GM12891 (cell line): ENCODE data around the gene CREB3L1.

Experiments
- DNase-seq: peaks from one replicate; pipeline ENCODE4 v3.0.0; 2011; ENCODE audit warnings: low spot score; ENCODE audit not compliant: insufficient read length
- FAIRE-seq: peaks from 2 replicates; lab custom pipeline; 2011; peaks lifted over from hg19 to GRCh38; lab: Jason Lieb, UNC
- PAX5 ChIP-seq: IDR thresholded peaks from 2 replicates; pipeline ENCODE4 v1.6.1; 2011; ENCODE audit warnings: low read length, moderate library complexity, mild to moderate bottlenecking; ENCODE audit not compliant: insufficient read depth, severe bottlenecking
- POLR2A ChIP-seq: IDR thresholded peaks from 2 replicates; pipeline ENCODE4 v1.6.1; 2011; ENCODE audit warnings: low read depth, low read length, control low read depth
- POLR2AphosphoS5 ChIP-seq: IDR thresholded peaks from 2 replicates; pipeline ENCODE4 v1.6.1; 2011; ENCODE audit warnings: low read depth, low read length, control low read depth
- POU2F2 ChIP-seq: IDR thresholded peaks from 2 replicates; pipeline ENCODE4 v1.6.1; 2011; ENCODE audit warnings: low read depth, mild to moderate bottlenecking, control low read depth, low read length, moderate library complexity
- SPI1 ChIP-seq: IDR thresholded peaks from 2 replicates; pipeline ENCODE4 v1.6.1; 2011; ENCODE audit warnings: low read depth, low read length, control low read depth
- TAF1 ChIP-seq: IDR thresholded peaks from 2 replicates; pipeline ENCODE4 v1.6.1; 2011; ENCODE audit warnings: low read depth, low read length, control low read depth

CREB3L1 gene

GRCh38 chr11:46304605-46305179 lies 27.2 kb downstream of the CREB3L1 start:
- no peak for TF ChIP-seq POLR2A
- no peak for TF ChIP-seq TAF1
- TF ChIP-seq POLR2AphosphoS5: no peak
- TF ChIP-seq SPI1: no peak
- no peak for TF ChIP-seq PAX5
- TF ChIP-seq POU2F2: no peak
- DNase-seq (no peak), FAIRE-seq (no peak)

GRCh38 chr11:46305295-46305694 lies 27.8 kb downstream of the CREB3L1 start:
- FAIRE-seq: no peak
- no peak for TF ChIP-seq PAX5
- no peak for TF ChIP-seq POLR2A
- no peak for TF ChIP-seq POLR2AphosphoS5
- TF ChIP-seq TAF1: no peak
- TF ChIP-seq SPI1: no peak
- no peak for TF ChIP-seq POU2F2
- DNase-seq: no peak

GRCh38 chr11:46306296-46306853 lies 28.9 kb downstream of the CREB3L1 start:
- no peak for FAIRE-seq
- TF ChIP-seq PAX5 (no peak), POLR2A (no peak), TAF1 (no peak), SPI1 (no peak), POU2F2 (no peak), POLR2AphosphoS5 (no peak)
- DNase-seq: no peak

DNA sequence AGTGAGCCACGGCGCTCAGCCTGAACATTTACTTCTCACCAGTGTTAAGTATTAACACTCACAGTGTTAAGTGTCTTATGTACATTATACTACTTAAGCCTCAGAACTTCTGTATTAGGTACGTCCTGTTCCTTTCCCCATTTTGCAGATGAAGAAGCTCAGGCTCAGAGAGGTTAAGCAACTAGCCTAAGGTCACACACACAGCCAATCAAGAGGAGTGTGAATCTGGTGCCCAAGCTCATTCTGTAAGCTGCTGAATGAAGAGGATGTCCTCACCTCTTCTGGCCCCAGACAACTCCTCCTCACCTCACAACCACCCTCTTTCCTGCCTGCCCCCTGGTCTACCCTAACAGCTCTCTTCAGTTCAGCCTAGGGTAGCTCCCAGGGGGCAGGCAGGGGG lies 29.9 kb downstream of the CREB3L1 start:
- no peak for FAIRE-seq

GRCh38 chr11:46307785-46308341 lies 30.4 kb downstream of the CREB3L1 start:
- DNase-seq (no peak), FAIRE-seq (no peak)
- no peak for TF ChIP-seq PAX5
- no peak for TF ChIP-seq POLR2A
- TF ChIP-seq POU2F2: no peak
- TF ChIP-seq SPI1: no peak
- TF ChIP-seq POLR2AphosphoS5: no peak
- no peak for TF ChIP-seq TAF1

More for the DNA sequence above, 29.9 kb downstream of the CREB3L1 start:
- no peak for DNase-seq
- TF ChIP-seq POU2F2 (no peak), POLR2A (no peak), TAF1 (no peak), POLR2AphosphoS5 (no peak), SPI1 (no peak), PAX5 (no peak)

- TF ChIP-seq TAF1 (no peak), POLR2A (no peak), POU2F2 (no peak), POLR2AphosphoS5 (no peak), SPI1 (no peak), PAX5 (no peak)
- peak; percentile 63 for FAIRE-seq
- DNase-seq: peak; percentile 76
These were observed 31.4 kb downstream of the CREB3L1 start for GRCh38 chr11:46308631-46309419.

GRCh38 chr11:46309814-46310259 lies 32.4 kb downstream of the CREB3L1 start:
- DNase-seq (peak; percentile 59), FAIRE-seq (peak; percentile 13)
- TF ChIP-seq POLR2AphosphoS5 (no peak), POU2F2 (no peak), SPI1 (peak; percentile 88)

GRCh38 chr11:46315033-46315738 lies 37.7 kb downstream of the CREB3L1 start:
- TF ChIP-seq SPI1 (no peak), POLR2A (no peak), POU2F2 (no peak), PAX5 (no peak), POLR2AphosphoS5 (no peak), TAF1 (no peak)
- DNase-seq (peak; percentile 79), FAIRE-seq (peak; percentile 85)
